ENCODE data around the gene CNOT3.
"Not testable (repeated sequence)": the region's sequence is repeated elsewhere in the genome, so short reads cannot be mapped to it uniquely, and the experiment has no call there.

The CNOT3 gene

GRCh38 chr19:54152267-54152666 lies 14.7 kb downstream of the CNOT3 start:
- no peak for DNase-seq

DNA sequence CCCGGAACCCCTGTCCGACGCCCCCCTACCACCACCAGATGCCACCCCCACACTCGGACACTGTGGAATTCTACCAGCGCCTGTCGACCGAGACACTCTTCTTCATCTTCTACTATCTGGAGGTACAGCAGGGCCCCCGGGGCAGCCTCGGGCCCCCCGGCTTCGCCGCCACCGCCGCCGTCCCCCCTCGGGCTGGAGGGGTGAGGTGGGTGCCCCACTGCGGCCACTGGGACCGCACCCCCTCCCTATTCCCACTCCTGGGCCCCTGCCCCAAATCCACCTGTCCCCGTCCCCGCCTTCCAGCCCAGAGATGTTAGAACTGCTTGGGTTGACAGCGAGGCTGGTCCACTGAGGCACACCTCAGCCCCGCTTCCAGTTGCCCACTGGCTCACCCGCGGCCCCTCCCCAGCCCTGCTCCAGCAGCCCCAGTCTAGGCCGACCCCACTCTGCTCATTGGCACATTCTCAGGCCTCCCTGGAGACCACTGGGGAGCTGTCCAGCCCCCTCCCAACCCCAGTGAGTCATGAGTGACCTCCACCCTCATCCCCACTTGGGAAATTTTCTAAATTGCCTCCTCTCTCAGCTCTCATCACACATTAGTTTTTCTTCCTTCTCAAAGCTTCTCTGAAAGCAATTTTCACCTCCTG lies 15.4 kb downstream of the CNOT3 start:
- DNase-seq, result no peak

- DNase-seq, result no peak
These were observed 16.3 kb downstream of the CNOT3 start for GRCh38 chr19:54153731-54154326.

DNA sequence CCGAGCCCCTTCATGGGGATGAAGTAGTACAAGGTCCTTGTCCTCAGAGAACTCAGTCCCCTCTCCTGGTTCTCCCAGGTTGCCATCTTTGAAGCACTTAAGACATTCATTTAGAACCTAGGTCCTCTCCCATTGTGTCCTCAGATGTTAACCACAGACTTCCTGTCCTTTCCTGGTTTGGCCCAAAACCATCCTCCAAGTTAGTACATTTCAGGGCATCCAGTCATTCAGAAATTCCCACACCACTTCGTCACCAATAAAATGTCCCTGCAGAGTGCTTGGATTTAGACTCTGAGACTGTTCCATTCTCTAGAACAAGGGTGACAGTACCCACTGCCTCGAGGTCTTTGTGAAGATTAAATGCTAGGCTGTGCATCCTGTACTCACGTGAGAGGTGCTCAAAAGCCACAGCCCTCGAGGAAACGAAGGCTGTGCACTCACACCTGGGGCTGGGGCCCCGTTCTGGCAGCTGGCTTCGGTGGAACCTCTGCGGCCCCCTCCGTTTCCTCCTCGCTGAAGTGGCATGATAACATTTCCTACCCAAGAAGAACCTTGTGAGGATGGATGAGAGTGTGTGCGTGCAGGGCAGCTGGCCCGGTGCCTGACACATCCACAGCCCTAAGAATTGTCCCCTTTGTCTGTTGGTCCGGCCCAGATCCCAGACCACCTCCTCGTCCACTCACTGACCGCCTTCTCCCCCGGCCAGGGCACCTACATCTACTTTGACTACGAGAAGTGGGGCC lies 17.2 kb downstream of the CNOT3 start:
- no peak for DNase-seq

DNA sequence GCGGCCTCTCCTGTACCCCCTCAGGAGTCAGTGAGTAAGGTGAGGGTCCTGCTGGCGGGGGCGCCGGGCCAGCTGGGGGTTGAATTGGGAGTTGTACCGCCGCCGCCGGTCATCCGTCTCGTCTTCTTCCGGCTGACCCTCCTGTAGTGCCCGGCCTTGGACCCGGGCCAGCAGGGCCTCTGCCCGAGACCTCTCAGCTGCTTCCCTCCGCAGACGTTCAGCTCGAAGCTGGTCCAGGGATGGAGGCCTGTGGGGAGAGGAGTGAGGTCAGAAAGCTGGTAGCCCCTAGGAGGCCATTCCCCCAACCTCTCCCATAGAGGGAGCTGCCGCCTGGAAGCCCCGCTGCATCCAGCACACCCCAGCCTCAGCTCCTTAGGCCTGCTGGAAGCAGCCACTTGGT lies 18.1 kb downstream of the CNOT3 start:
- DNase-seq, result no peak

- no peak for DNase-seq
These were observed 18.9 kb downstream of the CNOT3 start for GRCh38 chr19:54156490-54156889.

- DNase-seq, result no peak
These were observed 19.4 kb downstream of the CNOT3 start for GRCh38 chr19:54156953-54157352.

DNA sequence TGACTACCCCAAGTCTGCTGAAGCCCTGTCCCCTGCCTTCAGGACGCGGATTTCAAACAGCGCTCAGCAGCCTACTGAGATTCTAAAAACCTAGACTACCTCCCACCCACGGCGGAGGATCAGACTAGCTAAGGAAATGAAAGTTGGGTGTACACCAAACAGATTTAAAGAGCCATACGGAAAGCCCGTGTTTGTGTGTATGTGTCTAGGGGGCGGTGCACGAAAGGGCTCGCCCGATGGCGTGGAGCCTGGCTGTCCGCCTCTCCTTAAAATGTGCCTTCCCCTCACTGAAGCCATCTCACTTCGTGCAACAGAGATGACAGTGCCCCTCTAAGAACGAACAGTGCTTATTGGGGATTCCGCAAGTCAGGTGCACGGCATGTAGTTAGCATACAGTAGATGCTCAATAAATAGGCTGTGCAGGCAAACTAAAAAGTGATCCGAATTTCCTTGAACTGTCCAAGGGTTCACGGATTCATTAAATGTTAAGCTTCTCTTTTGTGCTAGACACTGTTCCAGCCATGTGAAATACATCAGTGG lies 21.3 kb downstream of the CNOT3 start:
- no peak for DNase-seq

DNA sequence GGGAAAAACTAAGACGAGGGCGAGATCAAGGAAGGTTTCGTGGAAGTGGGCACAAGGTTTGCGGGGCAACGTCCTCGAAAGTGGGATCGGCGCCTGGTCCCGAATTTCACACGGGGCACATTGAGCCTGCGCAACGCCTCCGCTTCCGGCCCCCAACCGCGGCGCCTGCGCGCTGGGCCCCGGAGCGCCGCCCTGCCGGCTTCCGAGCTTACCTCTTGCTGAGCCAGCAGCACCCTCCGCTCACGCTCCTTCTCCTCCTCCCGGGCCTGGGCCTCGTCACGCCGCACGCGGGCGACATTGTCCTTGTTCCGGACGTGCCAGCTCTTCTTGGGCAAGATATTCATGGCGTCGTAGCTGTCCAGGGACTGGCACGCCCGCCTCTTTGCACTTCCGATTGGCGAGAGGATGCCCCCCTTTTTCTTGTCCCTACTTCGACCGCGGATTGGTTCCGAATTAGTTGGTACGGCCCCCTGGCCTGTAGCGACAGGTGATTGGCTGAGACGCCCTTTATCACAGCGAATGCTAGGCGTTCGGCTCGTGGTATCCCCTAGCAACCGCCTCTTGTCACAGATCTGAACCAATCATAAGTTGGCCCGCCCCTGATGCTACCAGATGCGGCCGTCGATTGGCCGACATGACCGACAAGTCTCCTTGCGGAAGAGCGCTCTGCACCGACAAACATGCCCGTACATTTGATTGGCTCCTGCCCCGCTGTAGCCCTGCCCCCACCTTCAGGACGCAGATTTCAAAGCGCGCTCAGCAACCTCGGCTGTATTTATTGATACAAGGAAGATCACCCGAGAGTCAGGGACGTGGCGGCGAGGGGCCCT lies 22.0 kb downstream of the CNOT3 start, which contains the start of gene LENG1:
Gene LENG1 (minus strand): TSS at position 370 of the 830 bp plus-strand sequence. CDS start 26 bp downstream, at position 344.
- DNase-seq, result peak; percentile 97

DNA sequence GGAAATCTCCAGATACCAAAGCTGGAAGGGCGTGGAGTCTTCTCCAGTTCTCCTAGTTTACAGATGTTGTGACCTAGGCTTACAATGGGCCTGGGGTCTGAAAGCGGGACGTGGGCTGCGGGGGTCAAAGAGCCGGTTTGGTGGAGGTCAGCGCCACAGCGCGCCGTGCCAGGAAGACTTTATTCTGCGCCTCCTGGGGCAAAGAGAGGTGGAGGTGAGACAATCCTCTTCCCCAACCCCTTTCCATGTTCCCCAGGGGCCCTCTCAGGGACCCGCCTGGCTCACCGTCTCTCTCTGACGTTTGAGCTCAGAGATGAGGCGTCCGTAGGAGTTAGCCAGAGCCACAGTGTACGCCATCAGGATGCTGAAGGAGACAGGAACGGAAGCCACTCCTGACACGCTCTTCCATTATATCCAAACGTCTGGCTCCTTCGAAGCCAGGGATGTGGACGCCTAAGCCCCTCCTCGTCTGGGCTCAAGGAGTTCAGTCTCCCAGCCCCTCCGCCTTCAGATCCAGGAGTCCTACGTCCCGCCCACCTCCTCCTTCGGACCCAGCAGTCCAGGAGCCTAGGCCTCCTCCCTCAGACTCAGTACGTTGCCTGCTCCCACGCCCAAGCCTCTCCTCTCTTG lies 22.7 kb downstream of the CNOT3 start:
- no peak for DNase-seq

DNA sequence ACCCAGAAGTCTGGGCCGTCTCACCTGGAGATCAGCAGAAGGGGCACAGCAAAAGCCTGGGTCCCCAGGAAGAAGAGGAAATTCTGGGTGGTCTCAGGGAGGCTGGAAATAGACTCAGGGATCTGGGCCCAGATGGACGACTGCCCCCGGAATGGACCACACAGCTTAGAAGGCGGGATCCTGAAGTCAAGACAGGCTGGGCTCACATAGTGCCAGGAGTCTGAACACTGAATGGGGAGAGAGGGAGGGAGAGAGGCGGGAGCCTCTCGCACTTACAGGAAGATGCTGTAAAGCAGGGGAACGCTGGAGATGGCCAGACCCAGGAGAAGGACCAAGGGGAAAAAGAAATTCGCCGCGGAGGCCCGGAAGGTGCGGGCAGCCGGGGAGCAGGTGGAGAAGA lies 23.3 kb downstream of the CNOT3 start:
- DNase-seq, result no peak

DNA sequence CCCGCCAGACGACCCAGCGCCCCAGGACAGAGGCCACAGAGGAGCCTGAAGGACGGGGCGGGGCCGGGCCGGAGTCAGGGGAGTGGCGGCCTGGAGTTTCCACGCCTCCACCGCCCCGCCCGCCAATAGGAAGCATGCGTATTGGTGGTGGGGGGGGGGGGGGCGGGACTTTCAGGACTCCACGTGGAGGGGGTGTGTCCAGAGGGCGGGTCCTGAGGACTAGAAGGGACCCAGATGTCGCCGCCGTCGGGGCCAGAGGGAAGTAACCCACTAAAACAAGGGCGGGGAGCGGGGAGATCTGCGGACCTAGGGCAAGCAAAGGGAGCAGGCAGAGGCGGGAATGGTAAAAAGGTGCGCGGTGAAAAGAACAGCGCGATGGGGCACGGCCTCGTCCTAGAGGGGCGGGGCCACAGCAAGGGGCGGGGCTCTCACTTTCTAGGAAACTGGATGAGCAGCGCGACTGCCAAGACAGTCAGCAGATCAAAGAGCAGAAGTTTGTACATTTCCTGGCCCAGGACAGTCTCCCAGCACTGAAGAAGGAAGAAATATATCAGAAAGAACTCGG lies 24.8 kb downstream of the CNOT3 start:
- peak; percentile 41 for DNase-seq

DNA sequence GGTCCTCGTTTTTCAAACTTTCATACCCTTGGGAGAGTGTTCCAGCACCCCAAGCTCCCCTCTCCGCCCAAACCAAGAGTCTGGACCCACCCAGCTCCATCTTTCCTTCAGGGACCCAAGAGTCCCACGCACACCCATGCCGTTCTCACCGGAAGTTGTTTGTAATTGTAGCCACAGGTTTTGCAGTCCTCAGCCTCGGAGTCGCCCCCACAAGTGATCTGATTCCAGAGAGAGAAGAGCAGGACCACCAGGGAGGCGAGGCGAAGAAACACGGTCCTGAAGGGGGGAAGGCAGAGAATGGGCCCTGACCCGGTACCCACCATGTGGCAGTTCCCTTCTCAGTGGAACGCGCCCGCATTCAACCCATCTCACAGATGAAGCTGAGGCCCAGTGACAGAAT lies 25.3 kb downstream of the CNOT3 start:
- no peak for DNase-seq

DNA sequence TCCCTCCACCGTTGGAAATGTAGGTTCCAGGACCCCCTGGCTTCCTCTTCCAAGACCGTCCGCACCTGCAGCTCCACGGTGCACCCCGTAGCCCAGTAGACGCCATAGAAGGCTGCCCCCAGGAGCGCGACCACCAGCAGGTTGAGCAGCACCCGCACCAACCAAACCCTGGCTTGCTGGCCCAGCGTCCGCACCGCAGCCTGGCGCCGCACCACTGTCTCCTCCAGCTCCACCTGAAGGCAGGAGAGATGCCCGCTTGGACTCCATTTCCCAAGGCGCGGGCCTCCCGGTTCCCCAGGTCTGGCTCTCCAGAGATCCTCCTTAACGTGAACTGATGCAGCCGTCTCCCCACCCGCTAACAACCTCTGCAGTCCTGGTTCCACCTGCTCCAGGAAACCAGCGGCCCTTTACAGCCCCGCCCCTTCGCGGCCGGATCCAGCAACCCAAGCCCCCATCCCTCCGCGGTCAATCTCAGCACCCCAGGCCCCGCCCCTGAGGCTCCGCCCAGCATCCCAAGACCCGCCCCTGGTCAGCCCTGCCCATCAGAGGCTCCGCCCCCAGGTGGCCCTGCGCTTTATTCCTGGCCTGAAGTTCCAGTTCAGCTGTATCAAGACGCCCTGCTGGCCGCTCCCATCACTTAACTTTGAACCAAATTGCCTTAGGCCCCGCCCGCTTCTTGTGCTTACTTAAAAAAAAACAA lies 27.0 kb downstream of the CNOT3 start:
- peak; percentile 10 for DNase-seq

- DNase-seq, result no peak
These were observed 27.7 kb downstream of the CNOT3 start for GRCh38 chr19:54165222-54165621.

GRCh38 chr19:54168174-54168917 lies 30.8 kb downstream of the CNOT3 start:
- DNase-seq, result peak; percentile 62

- DNase-seq, result no peak
These were observed 31.7 kb downstream of the CNOT3 start for GRCh38 chr19:54169149-54169740.

GRCh38 chr19:54171736-54172431 lies 34.3 kb downstream of the CNOT3 start:
- DNase-seq, result not testable (repeated sequence)
